HG02884 (cell line): ENCODE results near the gene SHB.

ENCODE experiments used
- ATAC-seq: cut with Tn5 transposase; IDR thresholded peaks from one replicate; pipeline ENCODE4 v1.9.1; 2021; ENCODE audit warnings: mild to moderate bottlenecking, moderate library complexity; ENCODE audit not compliant: unreplicated experiment

The SHB gene

DNA sequence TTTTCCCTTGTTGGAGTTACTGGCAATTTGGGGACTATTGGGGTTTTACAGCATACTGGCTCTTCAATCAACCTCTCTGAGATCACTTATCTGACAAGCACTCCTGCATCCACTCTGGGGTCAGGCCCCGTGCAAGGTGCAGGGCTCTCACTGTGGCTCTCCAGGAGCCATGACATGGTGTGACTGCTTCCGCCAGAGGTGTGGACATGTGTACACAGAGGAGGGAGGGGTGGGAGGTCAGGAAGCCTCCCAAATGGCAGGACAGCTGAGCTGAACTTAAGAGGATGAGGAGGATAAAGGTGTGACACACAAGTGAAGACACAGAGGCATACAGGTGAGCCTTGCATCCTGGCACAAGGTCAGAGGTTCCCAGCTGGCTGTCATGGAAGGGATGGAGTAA, 24.3 kb downstream of the SHB start:
- no peak for ATAC-seq

DNA sequence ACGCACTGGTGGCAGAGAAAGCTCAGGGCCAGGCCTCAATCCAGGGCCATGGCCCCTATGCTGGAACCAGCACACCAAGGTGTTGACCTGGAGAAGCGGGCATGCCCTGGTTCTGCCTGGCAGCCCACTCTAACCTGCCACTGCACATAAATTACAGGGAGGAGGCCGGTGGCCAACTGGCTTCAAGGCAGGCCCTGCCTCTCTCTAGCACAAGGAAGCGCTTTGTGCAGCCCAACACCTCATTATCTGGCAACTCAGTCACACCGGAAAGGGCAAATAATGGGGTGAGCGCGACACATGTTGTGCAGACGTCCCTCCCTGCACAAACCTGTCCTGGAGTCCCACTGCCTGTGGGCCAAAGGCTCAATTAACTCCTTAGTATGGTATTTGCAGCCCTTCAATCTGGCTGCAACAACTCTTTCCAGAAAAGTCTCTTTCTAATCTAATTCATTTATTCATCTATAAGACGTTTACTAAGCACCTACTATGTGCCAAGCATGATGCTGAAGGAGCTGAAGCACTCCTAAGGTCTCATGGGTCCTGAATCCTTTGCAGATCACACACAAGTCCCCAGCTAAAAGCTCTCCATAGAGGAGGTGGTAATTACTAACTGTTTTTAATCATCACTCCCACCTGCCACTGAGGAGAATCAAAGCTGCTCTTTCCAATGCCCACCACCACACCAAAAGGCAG, 24.9 kb downstream of the SHB start:
- no peak for ATAC-seq

DNA sequence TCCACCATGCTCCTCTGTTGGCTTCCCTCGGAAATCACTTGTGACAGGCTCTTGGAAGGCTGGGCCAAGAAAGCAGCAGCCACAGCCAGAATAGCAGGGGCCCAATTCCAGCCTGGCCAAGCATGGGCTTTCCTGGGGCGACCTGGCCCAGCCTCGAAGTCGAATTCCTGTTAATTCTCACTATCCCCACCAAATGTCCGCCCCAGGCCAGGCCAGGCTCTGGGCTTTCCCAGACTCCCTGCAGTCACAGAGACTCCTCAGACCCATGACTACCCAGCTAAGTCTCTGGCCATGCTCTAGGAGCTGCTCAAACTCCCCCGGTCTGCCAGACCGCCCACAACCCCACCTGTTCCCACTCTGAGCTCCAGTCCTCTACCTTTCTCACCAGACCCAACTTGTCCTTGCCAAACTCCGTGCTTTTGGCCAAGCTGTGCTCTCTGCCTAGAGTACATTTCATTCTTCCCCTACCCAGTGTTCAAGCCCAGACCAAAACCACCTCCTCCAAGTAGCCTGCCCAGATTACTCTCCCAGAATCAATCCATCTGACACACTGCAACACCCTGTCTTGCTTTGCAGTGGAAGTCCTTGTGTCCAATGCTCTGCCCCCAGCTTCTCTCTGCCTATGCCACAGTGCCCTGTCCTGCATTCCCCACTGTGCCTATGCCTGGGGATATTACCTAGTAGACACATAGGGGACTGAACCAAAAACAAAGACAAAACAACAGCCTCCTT, 26.2 kb downstream of the SHB start:
- no peak for ATAC-seq

DNA sequence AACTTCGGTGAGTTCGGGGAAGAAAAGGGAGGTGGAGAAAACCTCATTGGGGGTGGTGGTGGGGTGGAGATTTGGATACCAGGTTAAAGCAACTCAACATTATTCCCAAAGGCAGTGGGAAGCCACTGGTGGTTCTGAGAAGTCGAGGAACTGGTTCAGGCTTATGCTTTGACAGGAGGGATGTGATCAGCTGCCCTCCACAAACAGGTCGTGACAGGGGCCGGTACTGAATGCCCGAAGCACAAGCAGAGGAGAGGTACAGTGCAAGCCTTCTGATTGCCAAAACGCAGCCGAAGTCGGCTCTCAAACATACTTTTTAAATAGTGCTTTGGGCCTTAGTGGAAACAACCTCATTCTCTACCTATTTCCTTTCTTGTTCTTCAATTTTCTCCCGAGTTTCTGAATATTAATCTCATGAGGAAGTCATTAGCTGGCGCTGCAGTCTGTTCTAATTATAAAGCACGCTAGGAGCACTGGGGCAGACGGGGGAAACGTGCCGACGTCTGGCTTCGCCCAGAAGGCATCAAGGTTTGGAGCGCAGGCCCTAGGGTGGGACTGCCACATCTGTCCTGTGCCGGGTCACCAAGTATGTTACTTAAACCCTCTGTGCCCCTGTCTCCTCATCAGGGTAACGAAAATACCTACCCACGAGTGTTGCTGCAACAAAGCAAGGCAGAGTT, 27.3 kb downstream of the SHB start:
- ATAC-seq = no peak

DNA sequence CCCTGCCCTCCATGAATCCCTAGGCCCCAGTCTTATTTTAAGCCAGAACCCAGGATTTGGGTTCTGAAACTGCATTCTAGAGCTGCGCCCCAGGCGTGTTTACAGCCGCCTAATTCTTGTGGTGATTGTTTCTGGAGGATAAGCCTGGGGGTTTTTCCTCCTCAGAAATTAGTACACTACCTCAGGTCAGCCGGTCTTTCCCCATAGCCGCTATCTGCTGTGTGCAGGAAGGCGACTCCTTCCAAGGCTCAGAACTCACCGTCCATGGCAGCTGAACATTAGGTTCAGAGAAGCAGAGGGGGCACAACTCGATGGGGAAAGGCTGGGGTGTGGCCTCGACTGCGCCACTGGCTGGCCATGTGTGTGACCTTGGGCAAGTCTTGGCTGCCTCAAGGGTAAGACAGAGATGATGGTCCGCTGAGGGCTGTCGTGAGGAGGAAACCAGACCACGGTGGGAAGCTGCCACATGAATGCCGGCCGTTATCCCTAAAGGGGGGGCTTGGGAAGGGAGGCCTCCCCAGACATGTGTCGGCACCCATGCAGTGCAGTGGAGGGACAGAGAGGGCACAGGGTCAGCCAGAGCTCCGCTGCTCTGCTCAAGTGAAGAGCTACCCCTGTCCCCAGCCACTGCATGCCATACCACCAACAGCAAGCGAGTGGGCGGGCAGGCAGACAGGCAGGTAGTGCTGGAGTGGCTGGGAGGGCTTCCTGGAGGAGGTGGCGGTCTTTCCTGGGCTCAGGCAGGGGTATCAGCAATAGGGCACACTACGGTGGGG, 28.9 kb downstream of the SHB start:
- no peak for ATAC-seq

DNA sequence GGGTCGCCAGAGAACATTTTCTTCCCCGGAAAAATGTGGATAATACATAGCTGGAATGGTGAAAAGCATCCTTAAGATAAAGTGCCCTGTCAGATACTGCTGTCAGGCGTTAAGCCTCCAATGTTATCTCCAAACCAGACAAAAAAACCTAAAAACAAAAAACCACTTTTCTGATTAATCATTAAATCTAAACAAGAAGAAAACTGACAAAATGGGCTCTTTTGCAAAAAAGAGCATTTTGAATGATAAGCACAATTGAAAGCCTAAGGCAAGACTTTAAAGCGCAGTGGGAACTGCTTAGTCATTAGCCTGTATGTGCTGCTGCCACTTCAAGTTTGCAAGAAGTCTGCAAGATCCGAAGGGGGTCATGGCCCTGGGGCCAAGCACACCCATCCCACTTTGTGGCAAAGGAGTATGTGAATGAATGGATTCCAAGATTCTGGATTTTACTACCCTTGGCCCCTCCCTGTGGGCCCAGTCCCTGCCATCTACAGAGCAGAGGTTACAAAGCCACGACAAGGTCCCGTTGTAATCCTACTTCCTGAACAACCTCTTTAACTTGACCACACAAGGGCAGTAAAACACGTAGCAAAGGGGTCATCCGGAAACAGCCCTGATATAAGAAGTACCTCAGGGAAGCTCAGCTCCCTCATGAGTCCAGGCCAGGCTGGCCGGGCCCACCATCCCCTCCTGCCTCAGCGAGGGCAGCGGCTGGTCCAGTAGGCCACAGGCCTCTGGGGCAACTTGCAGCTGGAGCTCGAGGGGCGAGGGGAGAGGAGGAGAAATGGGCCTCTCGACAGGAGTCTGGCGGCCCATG, 29.7 kb downstream of the SHB start:
- ATAC-seq = no peak

DNA sequence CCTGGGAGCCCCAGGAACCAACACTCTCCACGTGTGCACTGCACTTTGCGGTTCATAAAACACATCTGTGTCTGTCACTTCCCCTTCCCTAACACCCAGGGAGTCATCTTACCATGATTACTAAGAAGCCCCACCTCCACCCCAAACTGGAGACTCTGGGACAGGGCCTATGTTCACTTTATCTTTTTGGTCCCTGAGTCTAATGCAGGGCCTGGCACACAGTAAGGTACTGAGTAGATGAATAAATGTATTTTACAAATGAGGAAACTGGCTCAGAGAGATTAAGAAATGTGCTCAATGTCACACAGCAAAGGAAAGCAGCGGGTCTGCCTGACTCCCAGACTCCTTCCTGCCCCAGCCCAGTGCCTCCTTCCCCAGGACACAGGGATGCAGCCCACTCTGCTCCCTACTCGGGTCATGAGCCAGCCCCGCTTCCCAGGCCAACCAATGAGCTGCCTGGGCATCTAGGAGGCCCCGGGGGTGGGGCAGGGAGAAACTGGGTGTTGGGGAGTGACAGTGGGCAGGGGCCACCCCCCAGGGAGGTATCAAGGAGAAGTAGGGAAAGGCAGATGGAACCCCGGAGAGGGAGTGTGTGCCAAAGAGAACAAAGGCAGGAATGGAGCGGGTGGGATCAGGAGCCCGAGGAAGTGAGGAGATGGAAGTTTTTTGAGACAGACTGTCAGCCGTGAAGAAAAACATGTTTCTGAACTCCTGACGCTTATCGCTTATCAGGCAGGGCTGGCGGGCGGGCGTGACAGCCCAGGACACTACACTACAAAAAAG, 30.5 kb downstream of the SHB start:
- no peak for ATAC-seq

DNA sequence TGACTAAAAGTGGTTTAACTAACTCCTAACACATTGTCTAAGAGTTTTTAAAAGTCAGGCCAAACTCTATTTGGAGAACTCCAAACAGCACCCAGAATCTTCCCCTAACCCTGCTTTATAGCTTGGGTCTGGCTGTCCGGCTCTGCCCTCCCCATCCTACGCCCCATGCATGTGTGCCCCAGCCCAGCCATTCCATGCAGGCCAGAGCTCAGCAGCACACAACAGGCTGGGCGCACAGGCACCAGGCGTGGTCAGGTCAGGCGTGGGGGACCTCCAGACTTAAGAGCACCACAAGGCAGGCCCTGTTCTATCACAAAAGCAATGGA, 31.1 kb downstream of the SHB start:
- ATAC-seq = no peak

DNA sequence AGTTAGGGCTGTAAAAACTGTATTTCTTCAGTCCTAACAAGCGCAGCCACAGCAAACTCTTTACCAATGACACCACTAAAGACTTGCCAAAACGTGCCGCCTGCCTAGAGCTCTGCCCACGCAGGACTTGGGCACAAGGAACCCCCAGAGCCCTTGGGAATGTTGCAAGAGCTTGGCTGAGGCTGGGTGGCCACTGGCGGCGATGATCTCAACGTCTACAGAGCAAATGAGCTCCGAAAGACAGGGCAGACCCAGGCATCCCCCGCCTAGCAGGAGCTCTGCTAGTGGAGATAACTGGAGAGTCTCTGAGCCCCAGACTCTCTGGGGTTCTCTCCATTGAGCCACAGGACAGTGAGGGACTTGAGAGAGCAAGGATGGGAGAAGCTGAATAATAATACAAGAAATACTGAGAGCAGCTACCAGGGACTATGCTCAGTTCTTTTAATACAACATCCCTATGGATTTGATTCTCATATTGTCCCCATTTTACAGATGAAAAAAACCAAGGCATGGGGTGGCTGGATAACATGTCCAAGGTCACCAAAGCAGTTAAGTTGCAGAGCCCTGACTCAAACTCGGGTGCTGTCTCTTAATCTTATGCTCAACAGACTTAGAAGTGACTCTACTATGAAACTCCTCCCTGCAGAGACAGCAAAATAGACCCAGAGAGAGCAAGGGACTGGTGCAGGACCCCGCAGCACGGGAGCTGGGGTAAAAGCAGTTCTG, 32.5 kb downstream of the SHB start:
- ATAC-seq = no peak

DNA sequence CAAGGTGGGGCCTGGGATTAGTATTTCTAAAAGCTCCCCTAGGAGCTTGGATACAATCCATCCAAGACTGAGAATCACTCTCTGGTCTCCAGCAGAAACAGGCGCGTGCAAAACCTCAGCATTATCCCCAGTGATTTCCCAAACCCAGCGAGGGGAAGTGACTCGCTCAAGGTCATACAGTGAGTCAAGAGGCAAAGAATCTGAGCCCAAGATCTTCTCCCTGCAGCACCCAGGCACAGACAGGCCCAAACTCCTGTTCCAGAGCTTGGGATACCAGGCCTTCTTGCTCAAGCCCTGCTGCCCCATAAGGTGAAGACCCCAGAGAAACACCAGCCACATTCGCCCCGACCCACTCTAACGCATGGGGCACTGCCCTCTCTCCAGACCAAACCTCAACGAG, 33.2 kb downstream of the SHB start:
- ATAC-seq = no peak

DNA sequence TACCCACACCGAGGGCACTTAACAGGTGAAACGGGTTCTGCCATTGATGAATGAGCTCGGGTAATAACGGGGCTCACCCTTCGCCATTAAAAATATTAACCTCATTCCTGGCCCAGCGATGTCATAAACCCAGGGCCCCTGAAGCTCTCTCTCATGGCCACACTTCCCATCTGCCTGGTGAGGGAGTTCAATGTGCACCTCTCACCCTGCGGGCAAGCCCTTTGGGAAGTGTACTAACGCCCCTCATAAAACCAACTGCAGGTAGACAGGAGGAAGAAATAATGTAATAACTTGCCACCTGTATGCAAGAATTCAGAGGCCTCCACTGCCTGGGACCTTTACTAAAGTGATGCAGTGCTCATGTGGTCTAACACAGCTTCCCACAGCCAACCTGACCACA, 35.1 kb downstream of the SHB start:
- ATAC-seq = no peak

DNA sequence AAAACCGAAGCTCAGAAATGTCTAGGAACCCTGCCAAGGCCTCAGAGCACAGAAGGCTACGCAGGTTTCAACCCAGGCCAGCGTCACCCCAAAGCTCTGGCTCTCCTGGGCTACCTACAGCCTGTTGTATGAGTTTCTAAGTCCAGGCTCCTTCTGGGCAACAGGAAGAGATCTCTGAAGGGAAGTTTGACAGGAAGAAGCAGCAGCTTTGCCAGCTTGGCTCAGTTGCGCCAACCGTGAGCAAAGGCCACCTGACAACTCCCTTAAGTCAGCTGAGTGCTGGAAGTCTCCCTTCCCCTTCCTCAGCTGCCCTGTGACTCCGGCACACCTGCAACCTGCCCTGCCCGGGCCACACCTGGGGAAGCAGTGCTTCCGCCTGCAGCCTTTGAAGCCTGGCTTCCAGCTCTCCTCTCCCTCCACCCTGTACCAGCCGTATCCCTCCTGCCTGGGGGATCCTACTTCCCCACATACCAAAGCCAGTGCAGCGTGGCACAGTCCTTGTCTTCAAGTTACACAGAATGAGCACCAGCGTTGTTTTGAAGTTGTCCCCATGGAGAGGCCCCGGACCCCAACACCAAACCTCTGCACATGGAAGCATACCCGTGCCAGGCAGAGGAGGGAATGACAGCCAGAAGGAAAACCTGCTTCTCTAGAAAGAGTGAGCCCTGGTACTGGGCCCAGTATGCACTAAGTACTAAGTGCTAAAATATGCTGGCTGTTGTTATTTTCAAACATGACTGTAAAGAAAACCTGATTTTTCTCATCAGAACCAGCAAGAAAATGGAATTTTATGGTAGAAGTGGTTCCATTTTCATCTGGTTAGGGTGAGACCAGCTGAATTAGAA, 36.5 kb downstream of the SHB start:
- no peak for ATAC-seq

DNA sequence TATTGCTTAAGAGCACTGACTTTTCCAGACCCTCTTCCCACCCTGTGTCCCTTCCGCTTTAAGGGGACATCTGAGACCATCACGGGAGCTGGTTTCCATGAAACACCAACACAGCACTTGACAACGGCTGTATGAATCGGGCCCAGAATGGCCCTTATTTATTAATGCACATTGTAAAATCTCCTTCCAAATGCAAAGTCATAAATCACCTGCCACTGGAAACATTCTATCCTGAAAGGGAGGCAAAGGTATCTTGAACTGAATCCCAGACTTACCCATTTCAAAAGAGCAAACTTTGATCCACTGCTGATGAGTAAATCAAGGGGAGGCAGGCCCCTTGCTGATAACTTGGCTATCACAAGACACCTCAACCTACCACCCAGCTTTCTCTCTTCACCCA, 37.4 kb downstream of the SHB start:
- ATAC-seq = no peak

DNA sequence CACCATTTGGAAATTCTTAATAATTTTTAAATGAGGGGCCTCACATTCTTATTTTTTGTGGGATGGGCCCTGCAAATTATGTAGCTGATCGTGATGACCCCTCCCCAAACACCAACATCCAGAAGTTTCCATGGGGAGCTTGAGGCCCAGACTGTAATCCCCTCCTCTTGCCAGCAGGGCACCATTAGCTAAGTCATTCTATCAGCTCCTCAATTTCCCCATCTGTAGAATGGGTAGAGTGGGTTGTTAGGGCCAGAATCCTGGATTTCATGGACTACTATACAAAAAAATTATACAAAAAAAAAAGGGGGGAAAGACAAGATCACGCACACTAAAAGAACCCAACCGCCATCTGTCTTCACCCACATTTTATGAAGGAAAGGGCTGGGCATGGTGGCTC, 38.4 kb downstream of the SHB start:
- ATAC-seq = no peak

DNA sequence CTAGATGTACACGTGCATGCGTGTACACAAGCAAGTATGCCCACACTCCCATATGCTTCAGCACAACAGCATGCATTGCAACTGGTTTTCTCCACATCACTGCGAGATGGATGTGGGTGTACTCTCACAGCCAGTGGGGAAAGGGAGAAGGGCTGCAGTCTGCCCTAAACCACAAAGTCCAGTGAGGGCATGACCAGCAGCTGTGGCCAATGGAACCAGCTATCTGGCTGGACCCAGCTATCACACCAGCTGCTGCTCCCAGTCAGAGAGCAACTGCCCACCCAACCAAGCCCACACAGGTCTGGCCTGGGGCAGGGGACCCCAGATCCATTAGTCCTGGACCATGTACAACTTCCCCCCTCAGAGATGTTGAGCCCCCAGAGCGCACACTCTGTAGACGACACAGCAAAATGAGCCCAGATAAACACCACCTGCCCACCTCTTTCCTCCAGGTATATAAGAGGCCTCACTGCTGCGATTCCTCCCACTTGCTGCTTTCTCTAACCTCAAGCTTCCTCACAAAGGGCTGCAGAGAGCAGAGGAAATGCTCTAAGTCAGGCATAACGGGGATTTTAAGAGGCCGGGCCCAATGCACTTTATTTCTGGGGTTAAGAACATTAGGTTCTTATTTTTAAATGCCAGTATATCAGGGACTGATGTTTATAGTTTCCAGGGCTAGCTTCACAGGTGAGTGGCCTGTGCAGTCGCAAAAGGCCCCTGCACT, 39.0 kb downstream of the SHB start:
- peak; percentile 60 for ATAC-seq

DNA sequence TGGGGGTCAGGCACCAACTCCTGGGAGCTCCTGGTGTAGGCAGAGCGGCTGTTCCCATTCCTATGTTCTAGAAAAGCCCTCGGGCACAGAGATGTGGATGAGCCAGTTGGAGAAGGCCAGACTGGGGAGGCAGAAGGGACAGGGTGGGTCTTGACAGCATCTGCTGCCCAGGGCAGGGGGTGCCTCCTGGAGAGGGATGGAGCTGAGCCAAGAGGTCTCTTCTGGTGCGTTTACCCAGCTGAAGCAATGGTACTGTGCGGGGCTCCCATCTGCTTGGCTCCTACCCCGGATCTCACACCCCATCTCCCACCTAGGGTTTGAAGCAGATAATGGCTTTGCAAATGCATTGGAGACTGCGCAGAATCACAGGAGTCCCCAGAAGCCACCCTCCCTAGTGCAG, 41.3 kb downstream of the SHB start:
- no peak for ATAC-seq

DNA sequence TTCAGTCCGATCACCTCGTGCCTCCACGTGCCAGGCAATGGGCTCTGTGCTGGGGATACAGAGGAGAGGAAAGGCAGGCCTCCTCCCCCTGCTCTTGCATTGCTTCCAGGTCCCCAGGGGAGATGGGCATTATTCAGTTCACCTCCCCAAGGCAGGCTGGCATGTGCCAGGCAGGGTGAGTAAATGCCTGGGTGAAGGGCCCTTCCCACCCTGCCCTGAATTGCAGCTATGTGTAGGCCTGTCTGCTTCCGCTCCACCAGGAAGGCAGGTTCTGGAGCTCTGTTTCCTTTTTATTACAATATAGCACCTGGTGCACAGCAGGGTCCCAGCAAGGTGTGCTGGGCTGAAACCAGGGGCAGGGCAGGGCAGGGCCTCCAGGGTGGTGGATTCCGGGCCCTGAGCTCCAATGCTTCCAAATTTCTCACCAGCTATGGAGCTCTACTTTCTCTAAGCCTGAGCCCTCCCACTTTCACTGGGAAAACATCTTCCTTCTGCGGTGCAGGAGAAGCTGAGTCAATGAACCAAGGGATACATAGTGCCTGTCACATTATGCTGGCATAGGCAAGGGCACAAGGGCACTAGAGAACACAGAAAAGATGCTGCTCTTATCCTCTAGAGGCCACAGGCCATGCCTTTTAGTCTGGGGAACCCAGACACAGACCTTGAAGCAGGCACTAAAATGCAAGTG, 42.0 kb downstream of the SHB start:
- ATAC-seq = no peak
